Measurements from ENCODE around the gene RNF41.
"Not testable (repeated sequence)": the region's sequence is repeated elsewhere in the genome, so short reads cannot be mapped to it uniquely, and the experiment has no call there.

The RNF41 gene

DNA sequence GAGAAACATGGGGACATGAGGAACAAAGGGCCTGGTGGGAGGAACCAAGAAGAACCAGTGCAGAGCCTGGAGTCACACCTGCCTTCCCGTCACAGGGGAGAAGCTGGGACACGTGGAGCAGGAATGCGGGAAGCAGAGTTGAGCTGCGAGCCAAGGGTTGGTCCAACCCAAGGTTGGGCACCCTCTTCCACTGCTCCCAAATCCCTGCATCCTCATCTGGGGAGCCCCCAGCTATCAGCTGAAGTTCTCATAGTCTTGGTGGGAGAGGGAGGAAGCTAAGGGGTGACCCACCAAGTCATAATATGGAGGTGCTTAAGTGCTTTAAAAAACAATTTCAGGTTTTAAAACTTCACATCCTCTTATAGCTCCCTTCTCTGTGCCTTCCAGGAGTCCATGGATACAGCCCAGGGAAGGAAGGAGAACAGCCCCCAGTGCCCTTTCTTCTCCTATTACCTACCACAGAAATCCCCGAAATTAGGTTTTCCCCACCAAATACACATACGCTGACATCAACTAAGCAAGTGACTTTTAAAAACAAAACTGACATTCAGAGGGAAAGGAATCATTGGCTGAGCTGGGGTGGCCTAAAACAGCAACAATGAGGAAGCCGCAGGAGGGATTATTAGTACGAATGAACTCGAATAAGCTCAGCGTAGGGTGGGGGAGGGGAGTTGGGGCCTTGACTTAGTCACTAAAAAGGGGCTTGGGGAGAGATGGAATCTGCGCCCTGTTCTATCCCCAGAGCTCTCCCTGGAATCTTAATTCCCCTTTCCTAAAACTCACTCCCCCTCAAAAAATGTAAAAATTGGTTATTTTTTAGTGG lies 59.0 kb downstream of the RNF41 start:
- TF ChIP-seq POLR2AphosphoS5 (IDR thresholded peaks at IDR 0.05; ENCODE audit: low read depth, low read length) (peak; percentile 93), POLR2A (IDR thresholded peaks at IDR 0.05; ENCODE audit: low read depth, low read length) (peak; percentile 71), TAF1 (IDR thresholded peaks at IDR 0.05; ENCODE audit: borderline replicate concordance, low read depth, low read length) (no peak)
- no peak for DNase-seq (ENCODE audit: insufficient read length)
- FAIRE-seq, result no peak

DNA sequence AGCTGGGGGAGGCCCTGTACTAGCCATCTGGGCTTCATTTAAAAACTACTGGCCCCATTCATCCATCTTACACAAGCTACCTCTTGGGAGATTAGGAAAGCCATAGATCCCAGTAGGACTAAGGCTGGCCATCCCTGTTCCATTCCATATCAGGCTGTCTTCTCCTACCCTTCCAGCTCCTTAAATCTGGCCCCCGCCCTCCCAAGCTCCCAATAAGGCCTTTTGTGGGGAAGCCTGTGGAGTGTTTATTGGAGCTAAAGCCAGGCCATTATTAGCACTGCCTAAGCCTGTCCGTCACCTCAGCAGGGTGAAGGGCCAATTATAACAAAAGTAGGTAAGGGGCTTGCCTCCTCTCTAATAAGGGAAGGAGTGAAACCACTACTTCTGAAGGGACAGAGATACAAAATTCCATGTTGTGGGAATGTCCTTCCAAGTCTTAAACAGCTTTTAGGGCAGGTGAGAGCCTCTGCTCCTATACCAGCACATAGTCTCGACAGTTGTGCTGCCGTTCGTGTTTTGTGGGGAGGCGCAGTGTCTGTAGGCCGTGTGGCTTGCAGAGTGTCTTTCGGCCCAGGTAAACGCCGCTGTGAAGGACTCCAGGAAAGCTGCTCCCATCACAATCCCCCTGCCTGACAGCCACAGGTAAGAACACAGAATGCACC lies 59.9 kb downstream of the RNF41 start:
- DNase-seq (ENCODE audit: insufficient read length) (no peak), FAIRE-seq (no peak)
- TF ChIP-seq TAF1 (IDR thresholded peaks at IDR 0.05; ENCODE audit: borderline replicate concordance, low read depth, low read length) (no peak), POLR2AphosphoS5 (IDR thresholded peaks at IDR 0.05; ENCODE audit: low read depth, low read length) (peak; percentile 78), POLR2A (IDR thresholded peaks at IDR 0.05; ENCODE audit: low read depth, low read length) (peak; percentile 4; the same call in 1 of the 2 replicates)

- no peak for FAIRE-seq
- DNase-seq (ENCODE audit: insufficient read length), result no peak
- TF ChIP-seq TAF1 (IDR thresholded peaks at IDR 0.05; ENCODE audit: borderline replicate concordance, low read depth, low read length) (no peak), POLR2AphosphoS5 (IDR thresholded peaks at IDR 0.05; ENCODE audit: low read depth, low read length) (no peak), POLR2A (IDR thresholded peaks at IDR 0.05; ENCODE audit: low read depth, low read length) (no peak)
Observed at GRCh38 chr12:56160894-56161689, 60.6 kb downstream of the RNF41 start.

DNA sequence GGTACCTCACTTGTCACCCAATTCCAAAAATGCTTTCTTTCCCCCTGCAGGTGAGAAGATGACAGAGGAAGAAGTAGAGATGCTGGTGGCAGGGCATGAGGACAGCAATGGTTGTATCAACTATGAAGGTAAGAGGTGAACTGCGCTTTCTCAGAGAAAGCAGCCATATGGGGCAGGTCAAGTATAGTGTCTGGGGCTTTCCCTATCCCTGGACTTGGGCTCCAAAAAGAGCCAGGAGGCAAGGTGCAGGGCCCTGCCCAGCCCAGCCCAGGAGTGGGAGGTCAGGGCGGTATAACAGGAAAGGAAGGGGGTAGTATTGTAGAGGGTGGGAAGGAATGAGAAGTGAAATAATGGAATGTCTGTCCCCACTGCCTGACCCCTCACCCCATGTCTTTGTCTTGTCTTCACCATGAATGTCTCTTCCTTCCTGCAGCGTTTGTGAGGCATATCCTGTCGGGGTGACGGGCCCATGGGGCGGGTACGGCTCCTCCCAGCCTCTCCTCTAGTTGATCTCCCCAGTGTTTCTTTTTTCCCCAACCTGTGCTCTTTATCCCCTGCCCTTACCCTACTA lies 61.4 kb downstream of the RNF41 start:
- TF ChIP-seq TAF1 (IDR thresholded peaks at IDR 0.05; ENCODE audit: borderline replicate concordance, low read depth, low read length) (no peak), POLR2AphosphoS5 (IDR thresholded peaks at IDR 0.05; ENCODE audit: low read depth, low read length) (peak; percentile 70; the same call in 1 of the 2 replicates), POLR2A (IDR thresholded peaks at IDR 0.05; ENCODE audit: low read depth, low read length) (peak; percentile 71)
- DNase-seq (ENCODE audit: insufficient read length), result no peak
- peak; percentile 65 for FAIRE-seq

- FAIRE-seq (no peak), DNase-seq (ENCODE audit: insufficient read length) (no peak)
- TF ChIP-seq POLR2A (IDR thresholded peaks at IDR 0.05; ENCODE audit: low read depth, low read length), result no peak; the same call in 1 of the 2 replicates
- no peak for TF ChIP-seq POLR2AphosphoS5 (IDR thresholded peaks at IDR 0.05; ENCODE audit: low read depth, low read length)
- no peak for TF ChIP-seq TAF1 (IDR thresholded peaks at IDR 0.05; ENCODE audit: borderline replicate concordance, low read depth, low read length)
Observed at GRCh38 chr12:56159482-56160192, 62.1 kb downstream of the RNF41 start.

DNA sequence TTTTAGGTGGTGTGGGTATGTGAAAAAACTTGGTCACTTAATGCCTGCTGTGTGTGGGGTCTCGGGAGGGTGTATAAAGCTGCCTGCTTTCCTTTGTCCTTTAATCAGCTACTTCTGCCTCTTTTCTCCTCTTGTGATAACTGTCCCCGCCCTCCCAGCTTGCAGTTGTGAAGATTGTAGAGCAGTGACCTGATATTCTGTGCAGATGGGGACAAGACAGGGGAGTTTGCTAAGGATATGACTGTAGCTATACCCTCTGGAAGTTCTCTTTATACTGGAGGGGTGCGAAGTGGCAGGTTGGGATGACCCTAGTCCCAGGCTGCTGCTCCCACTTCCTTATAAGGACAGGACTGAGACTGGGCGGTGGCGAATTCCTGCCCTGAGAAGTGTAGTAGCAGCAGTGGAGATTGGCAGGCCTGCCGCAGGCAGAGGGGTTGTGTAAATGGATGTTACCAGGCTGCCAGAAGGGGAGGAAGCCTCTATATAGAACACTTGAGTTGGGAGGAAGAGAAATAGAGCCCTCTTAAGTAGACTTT lies 62.7 kb downstream of the RNF41 start:
- FAIRE-seq (peak; percentile 67), DNase-seq (ENCODE audit: insufficient read length) (no peak)
- TF ChIP-seq POLR2AphosphoS5 (IDR thresholded peaks at IDR 0.05; ENCODE audit: low read depth, low read length), result no peak
- no peak; the same call in 1 of the 2 replicates for TF ChIP-seq POLR2A (IDR thresholded peaks at IDR 0.05; ENCODE audit: low read depth, low read length)
- no peak for TF ChIP-seq TAF1 (IDR thresholded peaks at IDR 0.05; ENCODE audit: borderline replicate concordance, low read depth, low read length)

GRCh38 chr12:56158029-56158925 lies 63.4 kb downstream of the RNF41 start, which contains the start of gene MYL6:
Gene MYL6, plus strand, starts transcription at chr12:56158359. Its CDS starts 43 bp downstream, at chr12:56158402.
- FAIRE-seq (peak; percentile 93), DNase-seq (ENCODE audit: insufficient read length) (peak; percentile 83)
- TF ChIP-seq POLR2A (IDR thresholded peaks at IDR 0.05; ENCODE audit: low read depth, low read length) (peak; percentile 99), POLR2AphosphoS5 (IDR thresholded peaks at IDR 0.05; ENCODE audit: low read depth, low read length) (peak; percentile 99), TAF1 (IDR thresholded peaks at IDR 0.05; ENCODE audit: borderline replicate concordance, low read depth, low read length) (peak; percentile 96)

GRCh38 chr12:56157201-56158028 lies 64.3 kb downstream of the RNF41 start:
- peak; percentile 64 for DNase-seq (ENCODE audit: insufficient read length)
- peak; percentile 53 for FAIRE-seq
- TF ChIP-seq POLR2AphosphoS5 (IDR thresholded peaks at IDR 0.05; ENCODE audit: low read depth, low read length) (no peak), TAF1 (IDR thresholded peaks at IDR 0.05; ENCODE audit: borderline replicate concordance, low read depth, low read length) (peak; percentile 62; the same call in 1 of the 2 replicates), POLR2A (IDR thresholded peaks at IDR 0.05; ENCODE audit: low read depth, low read length) (no peak)

DNA sequence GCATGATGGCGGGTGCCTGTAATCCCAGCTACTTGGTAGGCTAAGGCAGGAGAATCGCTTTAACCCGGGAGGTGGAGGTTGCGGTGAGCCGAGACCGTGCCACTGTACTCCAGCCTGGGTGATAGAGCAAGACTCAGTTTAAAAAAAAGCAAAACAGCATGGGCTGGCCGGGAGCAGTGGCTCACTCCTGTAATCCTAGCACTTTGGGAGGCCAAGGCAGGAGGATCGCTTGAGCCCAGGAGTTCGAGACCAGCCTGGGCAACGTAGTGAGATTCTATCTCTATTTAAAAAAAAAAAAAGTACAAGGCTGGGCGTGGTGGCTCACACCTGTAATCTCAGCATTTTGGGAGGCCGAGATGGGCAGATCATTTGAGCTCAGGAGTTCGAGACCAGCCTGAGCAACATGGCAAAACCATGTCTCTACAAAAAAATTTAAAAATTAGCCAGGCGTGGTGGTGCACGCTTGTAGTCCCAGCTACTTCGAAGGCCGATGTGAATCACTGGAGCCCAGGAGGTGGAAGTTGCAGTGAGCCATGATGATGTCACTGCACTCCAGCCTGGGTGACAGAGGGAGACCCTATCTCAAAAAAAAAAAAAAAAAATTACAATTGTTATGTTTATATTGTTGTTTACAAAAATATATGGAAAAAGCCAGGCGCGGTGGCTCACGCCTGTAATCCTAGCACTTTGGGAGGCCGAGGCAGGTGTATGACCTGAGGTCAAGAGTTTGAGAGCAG lies 65.1 kb downstream of the RNF41 start:
- not testable (repeated sequence) for FAIRE-seq; DNase-seq (ENCODE audit: insufficient read length)
